HG02571 (cell line): ENCODE results near the gene ARCN1.

Experiments
- ATAC-seq: cut with Tn5 transposase; IDR thresholded peaks from one replicate; pipeline ENCODE4 v1.9.1; 2021; ENCODE audit warnings: mild to moderate bottlenecking, moderate library complexity; ENCODE audit not compliant: unreplicated experiment

The ARCN1 gene

DNA sequence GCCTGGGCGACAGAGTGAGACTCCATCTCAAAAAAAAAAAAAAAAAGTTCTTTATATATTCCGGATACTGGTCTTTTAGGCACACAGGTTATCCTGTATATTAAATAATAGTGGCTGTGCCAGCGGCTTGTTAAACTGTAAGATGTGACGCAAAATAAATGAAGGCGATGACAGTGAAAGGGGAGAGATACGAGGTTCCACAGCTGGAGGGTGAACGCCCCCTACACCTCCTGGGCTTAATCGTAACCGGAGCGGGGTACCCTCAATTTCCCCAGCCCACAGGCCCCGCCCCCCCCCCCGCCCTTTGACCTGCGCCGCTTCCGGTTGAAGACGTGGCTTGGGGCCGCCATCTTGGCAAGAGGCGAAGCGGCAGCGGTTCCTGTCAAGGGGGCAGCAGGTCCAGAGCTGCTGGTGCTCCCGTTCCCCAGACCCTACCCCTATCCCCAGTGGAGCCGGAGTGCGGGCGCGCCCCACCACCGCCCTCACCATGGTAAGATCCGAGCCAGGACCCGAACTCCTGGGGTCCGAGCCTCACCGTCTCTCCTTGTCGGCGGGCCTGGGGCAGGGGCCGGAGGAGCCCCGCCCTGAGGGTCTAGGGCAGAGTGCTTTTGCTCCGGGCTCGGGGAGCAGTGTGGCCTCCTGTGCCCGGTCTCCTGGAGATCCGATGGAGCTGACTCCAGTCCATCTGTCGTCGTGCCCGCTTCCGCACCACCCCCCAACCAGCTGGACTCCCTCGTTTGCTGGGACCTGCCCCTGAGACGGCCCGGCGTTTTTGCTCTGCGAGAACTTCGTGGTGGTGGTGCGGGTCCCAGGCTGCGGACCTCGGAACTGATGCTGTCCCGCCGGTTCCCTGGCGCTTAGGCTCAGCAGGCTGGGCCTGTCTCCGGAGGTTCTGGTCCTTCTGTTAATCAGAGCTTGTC, at the start of gene ARCN1:
Gene ARCN1 (plus strand): TSS at position 349 of the 920 bp plus-strand sequence. CDS start 139 bp downstream, at position 488.
- peak; percentile 73 for ATAC-seq

GRCh38 chr11:118522571-118523072, 49.6 kb upstream of the ARCN1 start:
- no peak for ATAC-seq

- no peak for ATAC-seq
These were observed 47.9 kb upstream of the ARCN1 start for GRCh38 chr11:118524356-118524755.

GRCh38 chr11:118524757-118525470, 47.3 kb upstream of the ARCN1 start:
- ATAC-seq: no peak

DNA sequence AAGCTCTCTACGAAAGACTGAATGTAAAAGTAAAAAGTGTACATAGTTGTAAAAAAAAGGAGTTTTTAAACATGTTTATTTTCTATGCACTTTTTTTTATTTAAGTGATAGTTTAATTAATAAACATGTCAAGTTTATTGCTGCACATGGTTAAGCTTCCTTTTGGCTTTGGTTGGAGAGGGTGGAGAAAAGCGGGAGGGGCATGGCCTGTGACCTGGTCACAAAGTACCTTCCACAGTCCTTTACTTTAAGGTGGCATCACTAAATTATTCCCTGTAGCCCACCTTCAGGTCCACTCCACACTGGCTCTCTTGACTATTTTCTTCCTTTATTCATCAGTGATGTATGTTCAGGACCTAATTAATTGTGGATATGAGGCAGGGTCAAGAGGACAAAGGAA, 45.5 kb upstream of the ARCN1 start:
- ATAC-seq: no peak

DNA sequence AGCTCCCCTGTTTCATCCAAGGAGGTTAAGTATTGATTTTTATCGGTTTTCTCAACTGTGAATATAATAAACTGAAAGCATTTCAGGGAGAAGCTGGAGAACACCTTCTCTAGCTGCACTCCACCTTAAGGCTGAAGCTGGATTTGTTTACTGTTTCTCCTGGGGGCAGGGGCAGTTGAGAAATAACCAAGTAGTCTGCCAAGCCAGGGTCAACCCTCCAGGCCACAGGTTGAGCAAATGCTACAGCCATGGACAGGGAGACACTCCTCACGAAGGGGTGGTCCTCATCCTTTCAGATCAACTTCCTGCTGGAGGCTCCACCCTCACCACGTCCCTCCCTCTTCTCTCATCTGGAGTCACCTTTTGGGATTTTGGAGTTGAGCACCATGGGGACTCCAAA, 45.1 kb upstream of the ARCN1 start, which contains the start of gene TTC36:
Gene TTC36 (plus strand): TSS at position 366 of the 400 bp plus-strand sequence. CDS start 21 bp downstream, at position 387.
- no peak for ATAC-seq

GRCh38 chr11:118528511-118528910, 43.7 kb upstream of the ARCN1 start:
- ATAC-seq: no peak

DNA sequence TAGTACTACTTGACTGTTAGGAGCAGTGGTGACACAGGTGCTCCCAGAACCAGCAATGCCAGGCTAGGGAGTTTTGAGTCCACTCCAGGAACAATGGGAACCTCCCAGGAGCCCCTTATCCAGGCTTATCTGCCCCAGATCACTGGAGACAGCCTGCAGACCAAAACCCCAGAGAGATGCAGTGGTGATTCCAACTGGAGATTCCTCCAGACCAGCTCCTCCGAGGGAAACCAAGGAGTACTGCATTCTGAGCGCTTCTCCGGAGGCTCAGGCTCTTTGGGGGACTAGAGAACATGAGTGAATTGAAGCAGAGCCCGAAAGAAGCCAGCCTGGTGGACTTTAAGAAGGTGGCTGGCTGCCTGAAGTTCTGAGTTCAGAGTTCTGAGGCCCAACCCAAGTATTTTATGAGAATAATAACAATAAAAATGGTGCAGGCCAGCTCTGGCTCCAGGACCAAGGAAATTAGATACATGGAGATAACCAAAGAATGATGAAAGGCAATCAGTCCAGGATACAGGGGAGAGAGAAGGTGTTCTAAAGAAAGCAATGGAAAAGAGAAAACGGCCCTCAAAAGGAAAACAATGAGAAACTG, 42.5 kb upstream of the ARCN1 start:
- no peak for ATAC-seq

DNA sequence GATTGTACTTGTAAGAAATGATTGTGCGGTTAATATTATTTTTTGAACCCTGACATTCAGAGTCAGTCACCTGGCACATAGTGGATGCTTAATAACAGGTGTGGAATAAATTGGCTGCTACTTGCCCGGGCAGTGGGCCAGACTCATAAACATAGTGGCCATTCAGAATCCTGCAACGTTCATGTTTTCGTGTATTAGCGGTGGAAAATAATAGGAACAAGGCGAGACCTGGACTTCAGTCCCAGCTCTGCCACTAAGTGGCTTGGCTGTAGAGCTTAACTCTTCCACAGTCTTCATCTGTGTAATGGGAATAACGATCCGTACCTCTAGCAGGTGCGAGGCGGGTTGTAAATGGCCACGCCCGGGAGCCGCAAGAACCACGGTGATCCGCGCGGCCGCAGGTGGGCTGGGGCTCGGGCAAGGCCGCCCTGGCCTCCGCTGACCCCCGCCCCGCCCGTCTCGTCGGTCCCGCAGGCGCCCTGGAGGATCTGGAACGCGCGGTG, 42.0 kb upstream of the ARCN1 start:
- no peak for ATAC-seq

DNA sequence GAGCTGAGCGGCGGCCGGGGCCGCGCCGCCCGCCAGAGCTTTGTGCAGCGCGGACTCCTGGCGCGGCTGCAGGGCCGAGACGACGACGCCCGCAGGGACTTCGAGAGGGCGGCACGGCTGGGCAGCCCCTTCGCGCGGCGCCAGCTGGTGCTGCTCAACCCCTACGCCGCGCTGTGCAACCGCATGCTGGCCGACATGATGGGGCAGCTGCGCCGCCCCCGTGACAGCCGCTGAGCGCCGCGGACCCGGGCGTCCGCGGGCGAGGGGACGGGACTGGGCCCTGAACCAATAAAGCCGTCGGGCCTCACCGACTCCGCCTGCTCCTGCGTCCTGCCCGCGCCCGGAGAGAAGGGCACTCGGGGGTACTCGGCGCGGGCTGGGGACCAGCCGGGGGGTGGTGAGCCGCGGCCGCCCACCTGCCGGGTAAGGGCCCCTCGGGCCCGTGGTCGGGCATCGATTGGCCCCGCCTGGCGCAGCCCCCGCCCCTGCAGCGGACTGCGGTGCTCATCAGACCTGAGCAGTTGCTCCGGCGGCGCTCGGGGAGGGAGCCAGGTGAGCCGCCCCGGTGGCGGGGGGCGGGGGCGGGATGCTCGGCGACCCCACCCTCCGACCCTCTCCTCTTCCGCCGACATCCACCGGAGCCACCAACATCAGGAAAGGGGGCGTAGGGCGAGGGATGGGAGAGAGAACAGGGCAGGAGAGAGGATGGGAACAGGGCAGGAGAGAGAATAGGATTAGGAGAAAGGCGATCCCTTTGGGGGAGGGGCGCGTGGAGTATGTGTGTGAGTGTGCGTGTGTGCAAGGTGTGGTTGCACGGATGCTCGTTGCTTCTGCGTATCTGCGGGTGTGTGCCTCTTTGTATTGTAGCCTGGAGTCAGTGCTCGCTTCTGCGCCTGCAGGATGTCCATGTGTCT, 41.3 kb upstream of the ARCN1 start, which contains the start of gene TMEM25:
Gene TMEM25 (plus strand): TSS at position 510 of the 914 bp plus-strand sequence. CDS start 610 bp downstream, outside the sequence.
- no peak for ATAC-seq

- ATAC-seq: no peak
These were observed 40.6 kb upstream of the ARCN1 start for GRCh38 chr11:118531597-118532084.

DNA sequence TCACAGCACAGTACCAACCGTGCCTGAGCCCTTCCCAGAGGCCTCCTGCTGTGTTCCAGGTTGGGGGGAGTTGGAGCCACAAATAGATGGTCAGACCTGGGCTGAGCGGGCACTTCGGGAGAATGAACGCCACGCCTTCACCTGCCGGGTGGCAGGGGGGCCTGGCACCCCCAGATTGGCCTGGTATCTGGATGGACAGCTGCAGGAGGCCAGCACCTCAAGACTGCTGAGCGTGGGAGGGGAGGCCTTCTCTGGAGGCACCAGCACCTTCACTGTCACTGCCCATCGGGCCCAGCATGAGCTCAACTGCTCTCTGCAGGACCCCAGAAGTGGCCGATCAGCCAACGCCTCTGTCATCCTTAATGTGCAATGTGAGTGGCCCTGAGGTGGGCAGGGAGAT, 40.1 kb upstream of the ARCN1 start:
- no peak for ATAC-seq

- ATAC-seq: no peak
These were observed 39.1 kb upstream of the ARCN1 start for GRCh38 chr11:118532852-118533768.

DNA sequence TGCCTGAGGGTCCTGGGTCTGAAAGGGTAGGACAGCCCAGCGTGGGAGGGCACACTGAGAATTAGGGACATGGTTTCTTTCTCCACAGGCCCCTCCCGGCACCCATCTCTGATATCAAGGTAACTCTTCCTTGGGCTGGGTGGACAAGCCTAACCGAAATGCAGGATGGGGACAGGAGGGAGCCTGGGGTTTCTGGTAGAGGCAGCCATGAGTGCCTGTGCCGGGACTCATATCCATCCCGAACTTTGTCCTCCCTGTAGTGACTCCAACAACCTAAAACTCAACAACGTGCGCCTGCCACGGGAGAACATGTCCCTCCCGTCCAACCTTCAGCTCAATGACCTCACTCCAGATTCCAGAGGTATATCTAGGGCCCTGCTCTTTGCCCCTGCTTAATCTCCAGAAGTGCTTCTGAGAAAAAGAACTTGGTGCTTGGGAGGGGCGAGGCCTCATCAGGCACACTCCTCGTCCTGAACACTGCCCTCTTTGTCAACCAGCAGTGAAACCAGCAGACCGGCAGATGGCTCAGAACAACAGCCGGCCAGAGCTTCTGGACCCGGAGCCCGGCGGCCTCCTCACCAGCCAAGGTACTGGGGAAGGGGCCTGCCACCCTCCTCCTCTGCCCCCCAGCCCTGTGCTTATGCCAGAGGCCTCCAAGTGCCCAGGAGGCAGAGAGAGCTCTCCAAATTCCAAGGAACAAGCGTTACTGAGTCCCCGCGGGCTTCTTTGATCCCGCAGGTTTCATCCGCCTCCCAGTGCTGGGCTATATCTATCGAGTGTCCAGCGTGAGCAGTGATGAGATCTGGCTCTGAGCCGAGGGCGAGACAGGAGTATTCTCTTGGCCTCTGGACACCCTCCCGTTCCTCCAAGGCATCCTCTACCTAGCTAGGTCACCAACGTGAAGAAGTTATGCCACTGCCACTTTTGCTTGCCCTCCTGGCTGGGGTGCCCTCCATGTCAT, 38.2 kb upstream of the ARCN1 start:
- no peak for ATAC-seq

- no peak for ATAC-seq
These were observed 36.9 kb upstream of the ARCN1 start for GRCh38 chr11:118535261-118535660.

DNA sequence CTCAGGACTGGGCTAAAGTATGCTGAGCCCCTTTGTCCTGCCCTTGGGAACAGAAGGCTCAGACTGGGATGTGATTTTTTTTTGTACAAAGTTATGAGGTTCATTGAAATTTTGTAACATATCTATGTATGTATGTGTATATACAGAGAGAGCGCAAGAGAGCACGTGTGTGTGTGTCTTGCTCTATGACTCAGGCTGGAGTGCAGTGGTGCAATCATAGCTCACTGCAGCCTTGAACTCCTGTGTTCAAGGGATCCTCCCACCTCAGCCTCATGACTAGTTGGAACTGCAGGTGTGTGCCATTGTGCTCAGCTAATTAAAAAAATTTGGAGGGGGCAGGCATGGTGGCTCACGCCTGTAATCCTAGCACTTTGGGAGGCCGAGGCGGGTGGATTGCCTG, 35.5 kb upstream of the ARCN1 start:
- no peak for ATAC-seq

DNA sequence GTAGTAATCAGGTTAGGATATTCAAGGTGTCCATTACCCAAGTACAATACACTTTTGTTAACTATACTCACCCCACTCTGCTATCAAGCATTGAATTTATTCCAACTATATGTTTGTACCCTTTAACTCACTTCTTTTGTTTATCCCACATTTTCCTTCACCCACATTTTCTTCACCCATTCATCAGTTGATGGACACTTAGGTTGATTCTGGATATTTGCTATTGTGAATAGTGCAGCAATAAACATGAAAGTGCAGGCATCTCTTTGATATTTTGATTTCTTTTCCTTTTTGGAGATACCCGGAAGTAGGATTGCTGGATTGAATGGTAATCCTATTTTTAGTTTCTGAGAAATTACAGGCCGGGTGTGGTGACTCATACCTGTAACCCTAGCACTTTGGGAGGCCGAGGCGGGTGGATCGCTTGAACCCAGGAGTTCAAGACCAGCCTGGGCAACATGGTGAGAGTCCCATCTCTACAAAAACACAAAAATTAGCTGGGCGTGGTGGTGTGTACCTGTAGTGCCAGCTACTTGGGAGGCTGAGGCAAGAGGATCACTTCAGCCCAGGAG, 34.7 kb upstream of the ARCN1 start:
- no peak for ATAC-seq
